Activated T-cell treated with anti-CD3 and anti-CD28 coated beads, Interleukin-2, amount 50 U/mL, for 48 hours (primary cell): ENCODE data around the gene EVC.
"Not testable (repeated sequence)": the region's sequence is repeated elsewhere in the genome, so short reads cannot be mapped to it uniquely, and the experiment has no call there.

Source experiments
- DNase-seq, 2 experiments: peaks; one replicate each; pipeline ENCODE4 v3.0.0-alpha.2; 2020

Gene EVC

DNA sequence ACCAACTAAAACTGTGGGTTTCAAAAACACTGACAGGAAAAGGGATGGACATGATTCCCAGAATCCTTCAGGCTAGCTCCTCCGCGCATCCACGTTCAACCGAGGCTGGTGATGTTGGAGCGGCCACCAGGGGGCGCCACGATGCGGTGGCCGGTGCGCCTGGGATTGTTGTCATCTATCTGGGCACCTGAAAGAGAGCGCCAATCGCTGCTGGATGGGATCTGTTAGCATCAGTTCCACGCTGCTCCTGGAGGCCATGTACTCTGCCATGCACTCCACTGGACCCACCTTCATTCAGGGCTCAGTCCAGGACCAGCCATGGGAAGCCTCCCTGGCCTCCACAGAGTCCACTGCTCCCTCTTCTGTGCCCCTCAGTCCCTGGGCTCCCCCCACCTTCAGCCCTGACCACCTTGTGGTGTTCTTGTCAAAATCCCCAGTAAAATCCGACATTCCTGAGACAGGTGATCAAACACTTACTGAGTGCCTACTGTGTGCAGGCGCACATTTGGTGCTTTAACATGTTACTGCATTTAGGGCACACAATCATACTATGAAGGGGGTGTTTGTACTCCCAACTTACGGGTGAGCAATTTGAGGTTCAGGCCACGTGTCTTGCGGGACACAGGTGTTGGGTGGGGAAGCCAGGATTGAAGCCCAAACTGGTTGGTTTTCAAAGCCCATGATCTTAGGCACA lies 110.8 kb downstream of the EVC start:
- DNase-seq = peak; percentile 22 to 32

DNA sequence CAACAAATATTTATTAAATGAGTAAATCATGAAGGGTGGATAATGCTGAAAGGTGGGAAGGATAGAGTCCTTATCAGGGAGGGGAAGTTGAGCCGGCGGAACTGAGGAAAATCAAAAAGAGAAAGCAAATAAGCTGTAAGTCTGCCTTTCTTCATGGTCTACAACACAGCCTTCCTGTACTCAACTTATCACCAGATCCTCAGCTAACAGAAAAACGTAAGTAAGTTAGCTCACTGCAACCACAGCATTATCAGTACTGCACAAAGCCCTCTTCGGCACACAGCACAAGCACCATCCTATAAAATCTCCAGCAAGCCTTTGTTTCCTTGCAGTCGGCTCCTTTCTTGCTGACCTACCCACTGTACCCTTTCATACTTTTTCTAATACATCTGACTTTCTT lies 111.6 kb downstream of the EVC start:
- DNase-seq = no peak

- no peak for DNase-seq
Measured at GRCh38 chr4:5823542-5824211, 112.7 kb downstream of the EVC start.

- no peak for DNase-seq
Measured at GRCh38 chr4:5824227-5824626, 113.2 kb downstream of the EVC start.

GRCh38 chr4:5824635-5825034 lies 113.6 kb downstream of the EVC start:
- no peak for DNase-seq

- DNase-seq = no peak
Measured at GRCh38 chr4:5825321-5826041, 114.5 kb downstream of the EVC start.

DNA sequence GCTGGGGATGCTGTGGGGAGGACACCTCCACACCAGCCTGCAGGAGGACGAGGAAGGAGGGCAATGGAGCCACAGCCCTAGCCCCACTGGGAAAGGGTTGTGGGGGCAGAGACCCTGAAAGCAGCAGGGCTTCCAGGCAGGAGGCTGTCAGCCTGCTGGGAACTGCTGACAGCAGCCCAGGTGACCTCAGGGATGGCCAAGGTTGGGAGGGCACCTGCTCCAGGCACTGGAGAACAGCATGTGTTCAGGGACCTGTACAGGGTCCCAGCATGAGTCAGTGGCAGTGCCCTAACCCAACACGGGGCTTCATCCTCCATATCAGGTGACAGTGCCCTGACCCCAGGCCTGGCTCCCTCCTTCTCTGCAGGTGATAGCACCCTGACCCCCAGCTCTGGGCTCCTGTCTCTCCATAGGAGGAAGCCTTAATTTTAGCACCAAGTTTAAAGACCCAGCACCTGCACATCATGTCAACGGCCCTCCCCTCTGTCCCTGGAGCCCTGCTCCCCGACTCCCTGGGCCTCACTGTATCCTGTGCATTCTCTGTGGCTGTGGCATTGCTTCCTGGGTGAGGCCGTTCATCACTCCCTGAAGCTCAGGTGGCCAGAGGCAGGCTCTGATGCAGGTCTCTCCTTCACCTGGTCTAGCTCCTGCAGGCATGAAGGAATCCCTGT lies 115.6 kb downstream of the EVC start:
- no peak for DNase-seq

GRCh38 chr4:5827108-5828004 lies 116.4 kb downstream of the EVC start:
- no peak for DNase-seq

- no peak for DNase-seq
Measured at GRCh38 chr4:5828005-5828391, 117.0 kb downstream of the EVC start.

DNA sequence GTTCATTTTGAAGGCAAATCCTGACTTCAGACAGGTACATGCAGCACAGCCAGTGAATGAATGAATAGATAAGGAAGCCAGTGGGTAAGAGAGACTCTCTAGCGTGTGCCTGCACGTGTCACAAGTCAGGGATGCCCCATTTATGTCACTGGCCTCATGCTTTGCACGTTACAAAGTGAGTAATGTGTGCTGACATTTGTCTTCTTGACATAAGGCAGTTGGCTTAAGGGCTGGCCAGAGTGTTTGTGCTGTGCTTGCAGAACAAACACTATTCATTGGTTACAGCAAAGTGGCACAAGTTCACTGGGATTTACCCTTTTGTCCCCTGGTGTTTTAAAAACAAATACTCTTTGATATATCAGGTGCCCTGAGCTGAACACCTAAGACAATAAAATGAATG lies 125.9 kb downstream of the EVC start:
- no peak for DNase-seq

DNA sequence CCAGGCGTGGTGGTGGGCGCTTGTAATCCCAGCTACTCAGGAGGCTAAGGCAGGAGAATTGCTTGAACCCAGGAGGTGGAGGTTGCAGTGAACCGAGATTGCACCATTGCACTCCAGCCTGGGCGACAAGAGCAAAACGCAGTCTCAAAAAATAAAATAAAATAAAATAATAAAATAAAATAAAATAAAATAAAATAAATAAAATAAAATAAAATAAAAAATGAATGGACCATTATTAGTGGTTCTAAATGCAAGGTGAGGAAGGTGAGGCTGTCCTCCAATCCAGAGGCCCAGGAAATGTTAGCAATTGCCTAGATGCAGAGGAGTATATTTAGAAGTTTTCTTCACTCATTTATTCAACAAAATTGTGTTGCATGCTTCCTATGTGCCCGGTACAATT lies 126.5 kb downstream of the EVC start:
- not testable (repeated sequence) for DNase-seq

- DNase-seq = no peak
Measured at GRCh38 chr4:5839332-5839731, 128.3 kb downstream of the EVC start.

DNA sequence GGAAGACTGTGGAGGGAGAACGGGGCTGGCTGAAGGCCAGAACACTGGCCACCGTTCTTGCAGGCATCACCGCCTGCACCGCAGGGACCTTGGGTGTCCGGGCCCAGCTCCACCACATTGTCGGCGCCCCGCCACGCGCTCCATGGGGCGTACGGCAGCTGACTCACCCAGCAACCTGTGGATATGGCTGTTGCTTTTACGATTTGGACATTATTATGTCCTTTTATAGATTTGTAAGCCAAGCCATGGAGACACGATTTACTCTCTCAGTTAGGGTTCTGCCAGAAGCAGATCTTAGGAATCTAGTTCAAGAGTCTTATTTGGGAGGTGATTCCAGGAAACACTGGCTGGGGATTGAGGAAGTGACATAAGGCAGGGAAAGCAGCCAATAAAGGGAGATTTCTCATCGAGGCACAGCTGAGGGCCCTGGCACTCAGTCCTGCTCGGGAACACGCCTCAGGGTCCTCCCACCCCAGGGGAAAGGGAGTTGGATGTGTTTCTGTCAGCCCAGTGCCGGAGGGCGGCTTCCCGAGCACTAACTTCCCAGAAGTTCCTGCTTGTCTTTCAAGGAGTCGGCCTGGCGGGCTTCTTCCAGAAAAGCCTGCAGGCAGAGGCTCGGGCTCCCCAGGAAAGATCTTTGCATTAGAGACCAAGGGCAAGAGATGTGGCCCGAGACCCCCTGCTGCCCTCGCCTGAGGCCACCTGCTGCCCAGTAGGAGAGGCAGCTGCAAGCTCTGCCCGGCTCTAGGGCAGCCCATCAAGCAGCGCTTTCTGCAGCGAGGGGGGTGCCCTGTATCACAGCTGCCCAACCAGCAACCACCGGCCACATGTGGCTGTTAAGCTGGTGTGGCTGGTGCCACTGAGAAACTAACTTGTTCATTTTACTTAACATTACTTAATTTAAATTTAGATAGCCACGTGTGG lies 129.0 kb downstream of the EVC start:
- DNase-seq = no peak

GRCh38 chr4:5842456-5842855 lies 131.5 kb downstream of the EVC start:
- no peak for DNase-seq

- no peak for DNase-seq
Measured at GRCh38 chr4:5843573-5844530, 132.9 kb downstream of the EVC start.

DNA sequence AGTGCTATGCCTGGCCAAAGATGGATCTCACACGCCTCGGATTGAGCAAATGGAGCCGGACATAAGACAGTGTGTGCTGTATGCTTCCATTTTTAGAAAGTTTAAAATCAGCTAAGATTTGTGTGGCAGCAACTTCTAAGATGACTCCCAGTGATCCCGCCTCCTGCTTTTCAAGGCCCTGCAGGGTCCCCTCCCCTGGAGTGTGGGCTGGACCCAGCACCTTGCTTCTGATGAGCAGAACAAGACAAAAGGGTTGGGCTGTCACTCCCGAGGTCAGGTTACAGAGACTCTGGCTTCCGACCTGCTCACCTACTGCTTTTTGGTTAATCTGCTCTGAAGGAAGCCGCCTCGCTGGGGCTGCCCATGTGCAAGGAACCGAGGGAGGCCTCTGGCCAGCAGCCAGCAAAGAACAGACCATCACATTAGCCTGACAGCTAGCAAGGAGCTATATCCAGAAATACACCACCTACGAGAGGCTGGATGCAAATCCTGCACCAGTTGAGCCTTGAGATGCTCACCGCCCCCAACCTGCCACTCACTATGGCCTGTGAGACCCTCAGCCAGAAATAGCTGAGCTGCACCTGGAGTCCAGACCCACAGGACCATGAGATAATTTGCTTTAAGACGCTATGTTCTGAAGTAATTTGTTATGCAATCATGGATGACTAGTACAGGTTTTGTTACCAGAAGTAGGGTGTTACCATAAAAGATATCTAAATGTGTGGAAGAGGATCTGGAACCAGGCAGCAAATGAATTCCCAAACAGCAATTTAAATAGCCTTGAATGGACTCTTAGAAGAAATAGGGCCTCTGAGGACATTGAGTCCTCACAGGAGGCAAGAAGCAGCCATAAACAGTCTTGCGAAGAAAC lies 134.3 kb downstream of the EVC start:
- DNase-seq = no peak

DNA sequence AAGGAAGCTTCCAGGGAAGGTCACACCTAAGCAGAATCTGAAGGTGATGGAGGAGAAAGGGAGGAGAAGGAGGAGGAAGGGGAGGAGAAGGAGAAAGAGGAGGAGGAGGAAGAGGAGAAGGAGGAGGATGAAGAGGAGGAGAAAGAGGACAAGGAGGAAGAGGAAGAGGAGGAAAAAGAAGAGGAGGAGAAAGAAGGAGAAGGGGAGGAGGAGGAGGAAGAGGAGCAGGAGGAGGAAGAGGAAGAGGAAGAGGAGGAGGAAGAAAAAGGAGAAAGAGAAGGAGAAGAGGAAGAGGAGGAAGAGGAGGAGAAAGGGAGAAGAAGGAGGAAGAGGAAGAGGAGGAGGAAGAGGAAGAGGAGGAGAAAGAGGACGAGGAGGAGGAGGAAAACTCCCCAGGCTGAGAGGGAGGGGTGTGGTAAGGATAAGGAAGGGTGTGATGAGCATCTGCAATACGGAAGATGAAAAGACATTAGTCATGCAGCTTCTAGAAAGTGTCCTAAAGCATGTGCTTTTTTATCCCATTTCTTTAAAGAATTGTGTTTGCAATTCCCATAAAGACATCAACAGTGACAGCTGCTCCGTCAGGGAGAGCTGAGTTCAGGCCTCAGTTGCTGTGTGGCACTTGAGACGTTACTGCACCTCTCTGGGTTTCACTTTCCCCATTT lies 140.8 kb downstream of the EVC start:
- no peak for DNase-seq

GRCh38 chr4:5852523-5853202 lies 141.7 kb downstream of the EVC start:
- DNase-seq = no peak
